Measurements from ENCODE around the gene PAM.

Gene PAM

DNA sequence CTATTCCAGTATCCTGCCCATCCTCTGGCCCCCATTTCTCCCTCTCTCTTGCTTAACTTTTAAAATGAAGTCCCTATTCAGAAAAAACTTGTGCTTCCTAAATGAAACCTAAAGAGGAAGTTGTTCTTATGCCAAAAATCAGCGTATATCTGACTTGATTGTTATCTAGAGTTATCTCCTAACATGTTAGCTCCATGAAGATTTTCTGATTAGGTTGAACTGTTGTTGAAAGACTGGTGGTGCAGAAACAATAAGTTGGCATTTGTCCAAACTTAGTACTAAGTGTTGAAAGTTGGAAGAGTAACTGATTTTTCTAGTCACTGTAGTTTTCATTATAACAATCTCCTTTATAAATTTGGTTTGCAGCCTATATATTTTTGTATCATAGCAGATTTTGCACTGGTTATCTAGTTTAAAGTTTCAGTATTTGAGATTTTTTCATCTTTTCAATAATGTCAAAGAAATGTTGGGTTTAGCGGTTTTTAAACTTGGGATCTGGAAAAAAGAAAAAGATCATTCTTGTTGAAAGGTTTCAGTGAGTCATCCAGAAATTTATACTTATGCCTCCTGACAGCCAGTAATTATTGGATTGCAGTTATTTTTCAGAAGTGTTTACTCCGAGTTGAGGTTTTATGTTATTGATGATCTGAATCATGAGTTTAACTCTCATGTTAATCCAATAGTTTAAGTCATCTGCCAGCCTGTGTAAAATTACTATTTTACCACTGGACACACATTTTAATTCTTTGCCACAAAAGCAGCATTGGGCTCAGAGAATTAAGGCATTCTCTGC, 60.6 kb downstream of the PAM start:
- Histone ChIP-seq H3K27ac (no peak overlapping the region), H3K4me3 (no peak overlapping the region)
- no peak for DNase-seq (ENCODE audit: low spot score)
- TF ChIP-seq, protein P1, sequence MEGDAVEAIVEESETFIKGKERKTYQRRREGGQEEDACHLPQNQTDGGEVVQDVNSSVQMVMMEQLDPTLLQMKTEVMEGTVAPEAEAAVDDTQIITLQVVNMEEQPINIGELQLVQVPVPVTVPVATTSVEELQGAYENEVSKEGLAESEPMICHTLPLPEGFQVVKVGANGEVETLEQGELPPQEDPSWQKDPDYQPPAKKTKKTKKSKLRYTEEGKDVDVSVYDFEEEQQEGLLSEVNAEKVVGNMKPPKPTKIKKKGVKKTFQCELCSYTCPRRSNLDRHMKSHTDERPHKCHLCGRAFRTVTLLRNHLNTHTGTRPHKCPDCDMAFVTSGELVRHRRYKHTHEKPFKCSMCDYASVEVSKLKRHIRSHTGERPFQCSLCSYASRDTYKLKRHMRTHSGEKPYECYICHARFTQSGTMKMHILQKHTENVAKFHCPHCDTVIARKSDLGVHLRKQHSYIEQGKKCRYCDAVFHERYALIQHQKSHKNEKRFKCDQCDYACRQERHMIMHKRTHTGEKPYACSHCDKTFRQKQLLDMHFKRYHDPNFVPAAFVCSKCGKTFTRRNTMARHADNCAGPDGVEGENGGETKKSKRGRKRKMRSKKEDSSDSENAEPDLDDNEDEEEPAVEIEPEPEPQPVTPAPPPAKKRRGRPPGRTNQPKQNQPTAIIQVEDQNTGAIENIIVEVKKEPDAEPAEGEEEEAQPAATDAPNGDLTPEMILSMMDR (IDR thresholded peaks at IDR 0.05) = no peak

DNA sequence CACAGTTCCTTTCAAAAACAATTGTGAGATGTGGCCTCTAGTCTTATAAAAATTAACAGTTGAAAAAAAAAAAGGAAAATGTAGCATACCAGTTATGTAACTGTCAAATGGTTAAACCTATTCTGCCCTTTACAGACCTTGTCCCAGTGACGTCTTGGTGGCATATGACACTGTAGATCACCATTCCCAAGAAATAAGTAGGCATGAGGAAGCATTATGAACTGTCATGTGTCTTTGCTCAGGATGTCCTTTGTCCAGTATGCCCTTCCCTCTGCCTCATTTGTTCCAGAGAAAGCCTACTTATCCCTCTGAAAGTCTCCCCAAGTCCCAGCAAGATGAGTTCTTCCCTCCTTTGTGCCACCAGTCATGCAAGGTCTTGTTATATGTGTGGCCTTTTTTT, 63.2 kb downstream of the PAM start:
- no peak overlapping the region for H3K4me3 ChIP-seq
- no peak for DNase-seq (ENCODE audit: low spot score)
- H3K27ac ChIP-seq = no peak overlapping the region
- TF ChIP-seq, protein P1 (IDR thresholded peaks at IDR 0.05) = no peak

DNA sequence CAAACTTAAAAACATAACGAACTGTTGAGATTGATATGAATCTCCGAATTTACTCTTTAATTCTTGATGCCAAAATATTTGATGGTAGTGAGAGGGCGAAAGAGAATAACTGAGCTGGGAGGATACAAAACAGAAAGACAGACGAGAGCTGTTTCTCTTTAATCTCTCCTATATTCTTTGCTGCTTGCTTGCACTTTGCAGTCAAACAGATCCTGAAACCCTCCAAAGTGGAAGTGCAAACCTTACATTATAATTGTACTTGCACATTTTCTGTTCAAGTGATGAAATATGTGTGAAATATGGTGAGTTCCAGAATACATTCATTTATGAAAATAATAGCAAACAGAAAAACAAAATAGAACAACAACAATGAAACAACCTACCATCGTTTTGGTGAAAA, 63.8 kb downstream of the PAM start:
- DNase-seq (ENCODE audit: low spot score) = no peak
- no peak overlapping the region for H3K27ac ChIP-seq
- TF ChIP-seq, protein P1 (IDR thresholded peaks at IDR 0.05) = no peak
- H3K4me3 ChIP-seq = no peak overlapping the region

DNA sequence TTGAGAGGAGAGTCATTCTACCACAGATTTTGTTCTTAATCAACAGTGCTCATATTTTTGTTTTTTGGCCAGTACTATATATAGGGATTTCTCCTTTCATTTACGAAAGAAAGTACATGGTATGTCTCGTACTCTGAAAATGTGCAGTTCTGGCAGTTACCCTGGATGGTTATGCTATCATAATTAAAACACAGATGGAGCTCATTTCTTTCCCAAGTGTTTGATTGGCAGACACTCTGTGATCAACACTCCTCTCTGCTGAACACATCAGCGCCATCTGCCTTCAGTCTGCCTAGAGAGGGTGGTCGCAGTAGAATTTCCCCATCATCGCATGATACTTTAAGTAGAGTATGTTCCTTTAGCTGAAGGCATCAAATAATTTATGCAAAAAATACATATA, 64.5 kb downstream of the PAM start:
- no peak overlapping the region for H3K27ac ChIP-seq
- H3K4me3 ChIP-seq = no peak overlapping the region
- DNase-seq (ENCODE audit: low spot score) = no peak
- TF ChIP-seq, protein P1 (IDR thresholded peaks at IDR 0.05) = no peak

DNA sequence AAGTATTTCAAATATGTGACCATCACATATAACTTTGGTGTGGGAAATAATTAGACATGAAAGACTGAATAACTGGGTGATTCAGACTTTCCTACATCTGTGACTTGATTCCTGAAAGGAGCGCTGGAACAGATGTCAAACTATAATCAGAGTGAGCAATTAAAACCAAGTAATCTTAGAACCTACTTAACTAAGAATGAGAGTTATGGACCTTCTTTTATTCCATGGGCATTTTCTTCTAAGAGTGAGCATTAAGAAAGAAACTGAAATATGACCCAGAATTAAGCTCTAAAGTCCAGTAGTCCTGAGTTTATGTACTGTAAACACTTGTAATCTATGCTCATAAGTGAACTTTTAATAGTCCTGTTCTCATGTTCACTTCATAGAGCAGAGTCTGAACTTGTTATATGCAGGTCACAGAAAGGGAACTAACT, 68.4 kb downstream of the PAM start:
- Histone ChIP-seq H3K27ac (no peak overlapping the region), H3K4me3 (no peak overlapping the region)
- TF ChIP-seq, protein P1 (IDR thresholded peaks at IDR 0.05) = no peak
- no peak for DNase-seq (ENCODE audit: low spot score)

DNA sequence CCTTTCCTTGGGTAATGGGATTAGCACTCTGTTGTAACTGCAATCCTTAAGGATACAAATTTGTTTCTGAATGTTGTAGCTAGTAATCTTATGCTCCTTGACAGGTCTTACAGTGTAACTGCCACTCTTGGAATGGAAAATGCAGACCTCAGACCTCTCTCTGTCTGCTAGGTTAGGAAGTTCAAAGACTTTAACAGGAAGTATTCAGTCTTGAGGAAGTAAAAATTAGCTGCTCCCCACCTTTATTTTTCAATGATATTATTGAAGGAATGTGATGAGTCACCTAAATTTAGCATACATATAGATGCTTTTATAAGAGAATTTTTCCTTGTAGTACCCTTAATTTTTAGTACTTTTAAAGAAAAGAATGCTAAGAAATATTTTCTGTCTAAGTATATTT, 71.5 kb downstream of the PAM start:
- TF ChIP-seq, protein P1 (IDR thresholded peaks at IDR 0.05) = no peak
- Histone ChIP-seq H3K4me3 (no peak overlapping the region), H3K27ac (no peak overlapping the region)
- DNase-seq (ENCODE audit: low spot score) = no peak

DNA sequence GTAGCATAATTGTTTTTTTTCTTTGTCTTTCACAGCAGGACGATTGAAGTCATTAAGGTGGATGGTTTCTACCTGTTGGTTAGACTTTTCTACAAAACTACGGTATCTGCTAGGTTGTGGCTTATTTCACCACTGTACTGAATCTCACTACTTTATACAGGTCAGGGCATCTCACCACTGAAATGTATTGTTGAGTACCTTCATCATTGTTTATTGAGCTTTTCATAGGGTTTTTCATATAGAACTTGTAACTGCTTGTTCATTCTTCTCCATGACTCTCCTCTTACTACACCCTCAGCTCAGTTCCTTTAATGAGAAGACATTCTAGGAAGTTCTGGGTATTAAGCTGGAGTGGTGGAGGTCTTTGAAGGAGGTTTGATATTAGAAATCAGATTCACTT, 75.1 kb downstream of the PAM start:
- TF ChIP-seq, protein P1 (IDR thresholded peaks at IDR 0.05) = no peak

More for the DNA sequence above, 75.1 kb downstream of the PAM start:
- Histone ChIP-seq H3K27ac (no peak overlapping the region), H3K4me3 (no peak overlapping the region)
- DNase-seq (ENCODE audit: low spot score) = no peak
